ENCODE data around the gene SPINT2. TPM values are rescaled to one million over a fixed set of nuclear protein-coding genes. Genes with fewer than 3 reads are reported as not detected.

The SPINT2 gene
- total RNA-seq, 4 donors from 2014 or later, result 396 to 1,376 (median 946) TPM

GRCh38 chr19:38291855-38292254, 27.5 kb downstream of the SPINT2 start:
- 74 to 79% methylated on average over 7 to 15 of the region's 15 CpGs for WGBS, 2 donors (ENCODE audit: low coverage in 1 of 2)
- intact Hi-C loops (cut with DNase I; ENCODE audit: low total_unique reads) (no loop called here), in situ Hi-C loops (cut with MboI; ENCODE audit: low pct_ligation_motif_present in 1 of 4, low pct_unique_long_range_greater_than_20kb in 1 of 4, low sequenced_read_pairs in 3 of 4) (no loop called here)
- Histone ChIP-seq H3K9me3 (no peaks in the 10 kb centered on the region), H3K4me1 (peaks cover 0 to 7% (median 3%) of the 10 kb centered on the region in 4 donors), H3K4me3 (no peak overlapping the region), H3K27ac (no peak overlapping the region), H3K36me3 (no peaks in the 10 kb centered on the region), H3K27me3 (no peaks in the 10 kb centered on the region)
- no peak for DNase-seq
- TF ChIP-seq CTCF (IDR thresholded peaks at IDR 0.05), result no peak
- no peak for TF ChIP-seq EP300 (IDR thresholded peaks at IDR 0.05; ENCODE audit: low read depth)
- no peak for TF ChIP-seq POLR2AphosphoS5 (IDR thresholded peaks at IDR 0.05)
- TF ChIP-seq POLR2A (IDR thresholded peaks at IDR 0.05), result no peak

- 94% methylated on average over 9 of the region's 9 CpGs; no CpG with 5 or more reads in 1 of the 2 donors for WGBS, 2 donors (ENCODE audit: low coverage in 1 of 2)
- Histone ChIP-seq H3K27me3 (no peaks in the 10 kb centered on the region), H3K9me3 (no peaks in the 10 kb centered on the region), H3K27ac (no peak overlapping the region), H3K4me1 (peaks cover 0 to 7% (median 3%) of the 10 kb centered on the region in 4 donors), H3K4me3 (no peak overlapping the region), H3K36me3 (no peaks in the 10 kb centered on the region)
- DNase-seq, result no peak
- in situ Hi-C loops (cut with MboI; ENCODE audit: low pct_ligation_motif_present in 1 of 4, low pct_unique_long_range_greater_than_20kb in 1 of 4, low sequenced_read_pairs in 3 of 4), result no loop called here
- no peak for TF ChIP-seq POLR2AphosphoS5 (IDR thresholded peaks at IDR 0.05)
- no peak for TF ChIP-seq EP300 (IDR thresholded peaks at IDR 0.05; ENCODE audit: low read depth)
- TF ChIP-seq POLR2A (IDR thresholded peaks at IDR 0.05), result no peak
- TF ChIP-seq CTCF (IDR thresholded peaks at IDR 0.05), result no peak
- intact Hi-C loops (cut with DNase I; ENCODE audit: low total_unique reads), result no loop called here
These were observed 28.9 kb downstream of the SPINT2 start for GRCh38 chr19:38293281-38293680.

- no peak overlapping the region for H3K27ac ChIP-seq
- H3K4me1 ChIP-seq, result peaks cover 0 to 9% (median 3%) of the 10 kb centered on the region in 4 donors
- TF ChIP-seq EP300 (IDR thresholded peaks at IDR 0.05; ENCODE audit: low read depth), result no peak
- TF ChIP-seq POLR2A (IDR thresholded peaks at IDR 0.05), result no peak
- no peak for TF ChIP-seq POLR2AphosphoS5 (IDR thresholded peaks at IDR 0.05)
- TF ChIP-seq CTCF (IDR thresholded peaks at IDR 0.05), result no peak
- no peaks in the 10 kb centered on the region for H3K36me3 ChIP-seq
- in situ Hi-C loops (cut with MboI; ENCODE audit: low pct_ligation_motif_present in 1 of 4, low pct_unique_long_range_greater_than_20kb in 1 of 4, low sequenced_read_pairs in 3 of 4), result no loop called here
- intact Hi-C loops (cut with DNase I; ENCODE audit: low total_unique reads), result no loop called here
- no peak overlapping the region for H3K4me3 ChIP-seq
- H3K9me3 ChIP-seq, result no peaks in the 10 kb centered on the region
- no peaks in the 10 kb centered on the region for H3K27me3 ChIP-seq
- DNase-seq, result no peak
- WGBS, 2 donors (ENCODE audit: low coverage in 1 of 2), result 82% methylated on average over 7 of the region's 8 CpGs; no CpG with 5 or more reads in 1 of the 2 donors
These were observed 29.7 kb downstream of the SPINT2 start for GRCh38 chr19:38294090-38294489.

GRCh38 chr19:38298821-38299680, 34.7 kb downstream of the SPINT2 start:
- Histone ChIP-seq H3K4me1 (peaks cover 6 to 37% (median 9%) of the 10 kb centered on the region in 4 donors), H3K4me3 (no peak overlapping the region), H3K27me3 (no peaks in the 10 kb centered on the region), H3K36me3 (no peaks in the 10 kb centered on the region), H3K27ac (peak overlapping the region; percentile 12 to 82 (median 73)), H3K9me3 (no peaks in the 10 kb centered on the region)
- TF ChIP-seq POLR2AphosphoS5 (IDR thresholded peaks at IDR 0.05) (no peak), EP300 (IDR thresholded peaks at IDR 0.05; ENCODE audit: low read depth) (no peak), POLR2A (IDR thresholded peaks at IDR 0.05) (no peak), CTCF (IDR thresholded peaks at IDR 0.05) (no peak)
- in situ Hi-C loops (cut with MboI; ENCODE audit: low pct_ligation_motif_present in 1 of 4, low pct_unique_long_range_greater_than_20kb in 1 of 4, low sequenced_read_pairs in 3 of 4) (no loop called here), intact Hi-C loops (cut with DNase I; ENCODE audit: low total_unique reads) (no loop called here)
- 74% methylated on average over 11 of the region's 11 CpGs; no CpG with 5 or more reads in 1 of the 2 donors for WGBS, 2 donors (ENCODE audit: low coverage in 1 of 2)
- no peak for DNase-seq
